Mesodermal cell (in vitro differentiated cells): Measurements from ENCODE around the gene TEAD4.

Source experiments
- H3K27ac ChIP-seq: 2 replicates; pipeline ENCODE4 v1.7.0; 2013; ENCODE audit warnings: mild to moderate bottlenecking, low read depth, low read length, moderate library complexity; ENCODE audit not compliant: severe bottlenecking
- H3K36me3 ChIP-seq: 2 replicates; pipeline ENCODE4 v1.7.1; 2013; ENCODE audit warnings: mild to moderate bottlenecking, low read length, moderate library complexity; ENCODE audit not compliant: control insufficient read depth, insufficient read depth
- H3K4me1 ChIP-seq: one replicate; pipeline ENCODE4 v1.7.1; 2013; ENCODE audit warnings: mild to moderate bottlenecking, low read length; ENCODE audit not compliant: insufficient read depth, control insufficient read depth, poor library complexity, severe bottlenecking
- H3K4me3 ChIP-seq: 2 replicates; pipeline ENCODE4 v1.7.0; 2013; ENCODE audit warnings: low read length, control low read depth, mild to moderate bottlenecking; ENCODE audit not compliant: insufficient read depth, poor library complexity, severe bottlenecking; ENCODE audit errors: extremely low read depth
- H3K9me3 ChIP-seq: 2 replicates; pipeline ENCODE4 v1.7.1; 2013; ENCODE audit warnings: mild to moderate bottlenecking, low read length, moderate library complexity; ENCODE audit not compliant: control insufficient read depth
- WGBS, 2 experiments: methylation state at CpG; one replicate each; pipeline ENCODE4 v1.1.5; 2013; ENCODE audit warnings: missing lambda C conversion rate in 2 of 2; ENCODE audit not compliant: insufficient coverage in 2 of 2; 5-methylcytosine and 5-hydroxymethylcytosine counted together

The TEAD4 gene

GRCh38 chr12:3046441-3047200 is 87.4 kb downstream of the TEAD4 start:
- H3K4me3 ChIP-seq, result no peak overlapping the region
- H3K27ac ChIP-seq, result no peak overlapping the region
- 91 to 93% methylated on average over 14 of the region's 17 CpGs for WGBS, 2 experiments

GRCh38 chr12:3047961-3048360 is 88.8 kb downstream of the TEAD4 start:
- WGBS, 2 experiments, result 48 to 69% methylated on average over 7 of the region's 8 CpGs
- no peak overlapping the region for H3K27ac ChIP-seq
- no peaks in the 10 kb centered on the region for H3K9me3 ChIP-seq
- peaks cover 5% of the 10 kb centered on the region for H3K36me3 ChIP-seq
- no peak overlapping the region for H3K4me3 ChIP-seq
- H3K4me1 ChIP-seq, result peaks cover 5% of the 10 kb centered on the region

More at GRCh38 chr12:3046441-3047200, 87.4 kb downstream of the TEAD4 start:
- Histone ChIP-seq H3K9me3 (no peaks in the 10 kb centered on the region), H3K36me3 (peaks cover 17% of the 10 kb centered on the region), H3K4me1 (peaks cover 5% of the 10 kb centered on the region)

- peaks cover 5% of the 10 kb centered on the region for H3K4me1 ChIP-seq
- no peak overlapping the region for H3K4me3 ChIP-seq
- no peak overlapping the region for H3K27ac ChIP-seq
- peaks cover 5% of the 10 kb centered on the region for H3K36me3 ChIP-seq
- WGBS, 2 experiments, result 90 to 100% methylated on average over 1 to 2 of the region's 4 CpGs
- H3K9me3 ChIP-seq, result no peaks in the 10 kb centered on the region
Measured at GRCh38 chr12:3048540-3048939, 89.3 kb downstream of the TEAD4 start.

- WGBS, 2 experiments, result 90 to 97% methylated on average over 8 of the region's 9 CpGs
Measured at GRCh38 chr12:3049176-3049575, 90.0 kb downstream of the TEAD4 start.

GRCh38 chr12:3049611-3050249 is 90.5 kb downstream of the TEAD4 start:
- Histone ChIP-seq H3K27ac (no peak overlapping the region), H3K9me3 (no peaks in the 10 kb centered on the region), H3K4me3 (no peak overlapping the region), H3K4me1 (peaks cover 5% of the 10 kb centered on the region), H3K36me3 (peaks cover 3% of the 10 kb centered on the region)
- WGBS, 2 experiments, result 83 to 94% methylated on average over 7 to 9 of the region's 11 CpGs

More at GRCh38 chr12:3049176-3049575, 90.0 kb downstream of the TEAD4 start:
- no peak overlapping the region for H3K27ac ChIP-seq
- H3K4me3 ChIP-seq, result no peak overlapping the region
- no peaks in the 10 kb centered on the region for H3K9me3 ChIP-seq
- peaks cover 5% of the 10 kb centered on the region for H3K4me1 ChIP-seq
- peaks cover 5% of the 10 kb centered on the region for H3K36me3 ChIP-seq

GRCh38 chr12:3054374-3054773 is 95.2 kb downstream of the TEAD4 start:
- no peaks in the 10 kb centered on the region for H3K9me3 ChIP-seq
- 85 to 90% methylated on average over 7 of the region's 7 CpGs for WGBS, 2 experiments
- H3K4me3 ChIP-seq, result no peak overlapping the region
- H3K27ac ChIP-seq, result no peak overlapping the region
- H3K4me1 ChIP-seq, result peaks cover 8% of the 10 kb centered on the region
- H3K36me3 ChIP-seq, result no peaks in the 10 kb centered on the region

- Histone ChIP-seq H3K27ac (peak overlapping the region; percentile 75), H3K36me3 (no peaks in the 10 kb centered on the region), H3K4me3 (no peak overlapping the region), H3K4me1 (peaks cover 8% of the 10 kb centered on the region), H3K9me3 (no peaks in the 10 kb centered on the region)
- 72 to 82% methylated on average over 12 of the region's 12 CpGs for WGBS, 2 experiments
Measured at GRCh38 chr12:3055026-3055703, 96.0 kb downstream of the TEAD4 start.

- WGBS, 2 experiments, result 77 to 81% methylated on average over 7 to 8 of the region's 8 CpGs
- Histone ChIP-seq H3K9me3 (no peaks in the 10 kb centered on the region), H3K36me3 (no peaks in the 10 kb centered on the region), H3K27ac (peak overlapping the region; percentile 75), H3K4me3 (no peak overlapping the region), H3K4me1 (peaks cover 8% of the 10 kb centered on the region)
Measured at GRCh38 chr12:3055704-3056467, 96.7 kb downstream of the TEAD4 start.

GRCh38 chr12:3061059-3061458 is 101.9 kb downstream of the TEAD4 start:
- Histone ChIP-seq H3K27ac (no peak overlapping the region), H3K4me3 (no peak overlapping the region), H3K36me3 (no peaks in the 10 kb centered on the region), H3K4me1 (peaks cover 7% of the 10 kb centered on the region), H3K9me3 (peaks cover 10% of the 10 kb centered on the region)
- WGBS, 2 experiments, result 79 to 86% methylated on average over 4 of the region's 5 CpGs

GRCh38 chr12:3061501-3062215 is 102.5 kb downstream of the TEAD4 start:
- Histone ChIP-seq H3K36me3 (no peaks in the 10 kb centered on the region), H3K4me3 (no peak overlapping the region), H3K4me1 (peaks cover 5% of the 10 kb centered on the region), H3K9me3 (peaks cover 10% of the 10 kb centered on the region), H3K27ac (no peak overlapping the region)
- WGBS, 2 experiments, result 86 to 94% methylated on average over 3 of the region's 3 CpGs
